SK-N-SH (cell line): ENCODE data around the gene KIF18B. TPM values are rescaled to one million over a fixed set of nuclear protein-coding genes. Genes with fewer than 3 reads are reported as not detected.

Experiments
- CTCF ChIA-PET: fragments of 300-600, 350-600 bp; formaldehyde crosslinking; extraction: SDS; loops from one replicate; lab custom pipeline; 2021; lab: Yijun Ruan, JAX
- POLR2A ChIA-PET: fragments of 350-600 bp; sonication (Branson Sonifier 250); formaldehyde crosslinking; extraction: SDS; loops from one replicate; lab custom pipeline; 2020; ENCODE audit warnings: antibody characterized with exemption, inconsistent platforms; lab: Yijun Ruan, JAX
- DNase-seq: peaks from one replicate; pipeline ENCODE4 v3.0.0; 2012
- H2AFZ ChIP-seq: fragments of 200-600 bp; sonication (generic); 2 replicates; pipeline ENCODE4 v1.8.1; 2016; ENCODE audit warnings: antibody characterized with exemption, mild to moderate bottlenecking, low read depth
- H3F3A ChIP-seq: fragments of 200-600 bp; sonication (generic); replicated peaks from 2 replicates; pipeline ENCODE3; 2016; ENCODE audit warnings: antibody characterized with exemption, mild to moderate bottlenecking; ENCODE audit not compliant: insufficient read depth
- H3K27ac ChIP-seq, 2 experiments: fragments of 200-500 bp in 1 of 2; fragments of 200-600 bp in 1 of 2; sonication (Bioruptor generic) in 1 of 2; sonication (generic), shearing (Covaris generic) in 1 of 2; 2 replicates each; pipeline versions ENCODE4 v1.5.1 to v1.6.1; 2014 to 2016; ENCODE audit warnings: low read depth in 2 of 2, inconsistent platforms in 1 of 2, low read length in 1 of 2, mild to moderate bottlenecking in 1 of 2, mixed read lengths in 1 of 2
- H3K27me3 ChIP-seq: fragments of 200-600 bp; sonication (generic), shearing (Covaris generic); 2 replicates; pipeline ENCODE4 v1.6.1; 2016; ENCODE audit warnings: mixed run types; ENCODE audit not compliant: insufficient read depth
- H3K36me3 ChIP-seq, 2 experiments: fragments of 200-500 bp in 1 of 2; fragments of 200-600 bp in 1 of 2; sonication (Bioruptor generic) in 1 of 2; sonication (generic) in 1 of 2; replicated peaks in 1 of 2; 2 replicates each; pipeline versions ENCODE3 to v1.5.1; 2014 to 2016; ENCODE audit warnings: low read length in 1 of 2, mild to moderate bottlenecking in 1 of 2; ENCODE audit not compliant: insufficient read depth in 2 of 2, control insufficient read depth in 1 of 2
- H3K4me1 ChIP-seq, 2 experiments: fragments of 200-500 bp in 1 of 2; fragments of 200-600 bp in 1 of 2; sonication (Bioruptor generic) in 1 of 2; sonication (generic), shearing (Covaris generic) in 1 of 2; 2 replicates each; pipeline versions ENCODE4 v1.5.1 to v1.6.1; 2014 to 2016; ENCODE audit warnings: low read depth in 1 of 2, low read length in 1 of 2, mixed run types in 1 of 2; ENCODE audit not compliant: insufficient read depth in 2 of 2, control insufficient read depth in 1 of 2
- H3K4me2 ChIP-seq: fragments of 200-600 bp; sonication (generic), shearing (Covaris generic); 2 replicates; pipeline ENCODE4 v1.6.1; 2017; ENCODE audit warnings: mixed run types
- H3K4me3 ChIP-seq, 2 experiments: fragments of 200-500 bp in 1 of 2; fragments of 200-600 bp in 1 of 2; sonication (Bioruptor generic) in 1 of 2; sonication (generic), shearing (Covaris generic) in 1 of 2; 2 replicates each; pipeline versions ENCODE4 v1.5.1 to v1.8.1; 2014 to 2016; ENCODE audit warnings: low read depth in 2 of 2, inconsistent platforms in 1 of 2, low read length in 1 of 2, mild to moderate bottlenecking in 1 of 2, mixed read lengths in 1 of 2, moderate library complexity in 1 of 2
- H3K79me2 ChIP-seq: fragments of 200-600 bp; sonication (generic); 2 replicates; pipeline ENCODE4 v1.8.1; 2017; ENCODE audit warnings: mild to moderate bottlenecking; ENCODE audit not compliant: insufficient read depth
- H3K9ac ChIP-seq: fragments of 200-600 bp; sonication (generic); 2 replicates; pipeline ENCODE4 v1.6.1; 2017; ENCODE audit warnings: mixed run types
- H3K9me2 ChIP-seq: fragments of 200-600 bp; sonication (generic); 2 replicates; pipeline ENCODE4 v1.6.1; 2017; ENCODE audit warnings: mixed run types
- H3K9me3 ChIP-seq: fragments of 200-600 bp; sonication (generic); 2 replicates; pipeline ENCODE4 v1.6.1; 2017; ENCODE audit warnings: mixed run types, mild to moderate bottlenecking, moderate library complexity
- H4K20me1 ChIP-seq: fragments of 200-600 bp; sonication (generic); 2 replicates; pipeline ENCODE4 v1.6.1; 2017; ENCODE audit warnings: mild to moderate bottlenecking, mixed run types; ENCODE audit not compliant: insufficient read depth
- ELF1 ChIP-seq: IDR thresholded peaks from 2 replicates; pipeline ENCODE4 v1.4.0; 2012
- EP300 ChIP-seq, 2 experiments: IDR thresholded peaks; 2 replicates each; pipeline versions ENCODE4 v1.4.0 to v1.6.1; 2012; ENCODE audit warnings: borderline replicate concordance in 1 of 2, low read depth in 1 of 2, low read length in 1 of 2
- FOXJ3 ChIP-seq: sonication (generic); formaldehyde crosslinking; IDR thresholded peaks from 2 replicates; pipeline ENCODE4 v1.5.1; 2020; ENCODE audit warnings: mild to moderate bottlenecking, missing genetic modification reagents
- GATA2 ChIP-seq: sonication (generic); formaldehyde crosslinking; IDR thresholded peaks from 2 replicates; pipeline ENCODE4 v1.5.0; 2020; ENCODE audit warnings: mild to moderate bottlenecking, missing genetic modification reagents
- JUND ChIP-seq: IDR thresholded peaks from 2 replicates; pipeline ENCODE4 v1.4.0; 2012
- MXI1 ChIP-seq: IDR thresholded peaks from 2 replicates; pipeline ENCODE4 v1.6.1; 2012; ENCODE audit warnings: mild to moderate bottlenecking, low read depth, low read length, improper control_type of control experiment
- NFIC ChIP-seq: IDR thresholded peaks from 2 replicates; pipeline ENCODE4 v1.4.0; 2012; ENCODE audit warnings: borderline replicate concordance
- POLR2AphosphoS5 ChIP-seq: IDR thresholded peaks from 2 replicates; pipeline ENCODE4 v1.6.1; 2012; ENCODE audit warnings: low read depth, low read length
- RAD21 ChIP-seq: IDR thresholded peaks from 2 replicates; pipeline ENCODE4 v1.6.1; 2012; ENCODE audit warnings: mild to moderate bottlenecking, low read length
- RCOR1 ChIP-seq: fragments of 150-350 bp; IDR thresholded peaks from 2 replicates; pipeline ENCODE4 v1.6.1; 2017; ENCODE audit warnings: antibody characterized with exemption, low read length
- RXRA ChIP-seq: IDR thresholded peaks from 2 replicates; pipeline ENCODE4 v1.4.0; 2012; ENCODE audit warnings: low read depth, mild to moderate bottlenecking, borderline replicate concordance
- USF2 ChIP-seq: fragments of 150-350 bp; IDR thresholded peaks from 2 replicates; pipeline ENCODE4 v1.6.1; 2017; ENCODE audit warnings: antibody characterized with exemption, low read length, low read depth, borderline replicate concordance
- WGBS: methylation state at CpG from one replicate; pipeline ENCODE4 v1.1.6; 2017; ENCODE audit warnings: low lambda C conversion rate; 5-methylcytosine and 5-hydroxymethylcytosine counted together
- polyA plus RNA-seq, 3 experiments: library from polyadenylated mRNA; depleted of rRNA; stranded (reverse); fragments of >200 nt; gene quantifications; 2 replicates each; pipeline ENCODE4 v1.2.3, GENCODE V29; 2012
- TF ChIP-seq, protein P1 (sequence below): IDR thresholded peaks from 2 replicates; pipeline ENCODE4 v1.6.1; 2012; ENCODE audit warnings: mild to moderate bottlenecking, low read depth, low read length, moderate library complexity
- TF ChIP-seq, protein P2 (sequence below): IDR thresholded peaks from 2 replicates; pipeline ENCODE4 v1.4.0; 2012; ENCODE audit warnings: low read depth, borderline replicate concordance

The KIF18B gene
- polyA plus RNA-seq, 1 of the 3 experiments (the other 2 are of a cell fraction): 14.7 TPM

GRCh38 chr17:44899074-44899782 is 48.3 kb downstream of the KIF18B start, which contains the start of gene EFTUD2 (continued):
- TF ChIP-seq FOXJ3 (CRISPR knock-in tag): no peak
- TF ChIP-seq RXRA: no peak
- TF ChIP-seq JUND: no peak
- no peak; a peak in 1 of 4 replicates for TF ChIP-seq EP300 (IDR thresholded peaks at IDR 0.05; ENCODE audit: borderline replicate concordance in 1 of 2, low read depth in 1 of 2, low read length in 1 of 2)
- TF ChIP-seq RAD21: no peak
- no peak for TF ChIP-seq GATA2 (CRISPR knock-in tag)
- TF ChIP-seq ELF1: peak; percentile 98
- peak; percentile 84 for TF ChIP-seq POLR2AphosphoS5
- TF ChIP-seq, protein P1, sequence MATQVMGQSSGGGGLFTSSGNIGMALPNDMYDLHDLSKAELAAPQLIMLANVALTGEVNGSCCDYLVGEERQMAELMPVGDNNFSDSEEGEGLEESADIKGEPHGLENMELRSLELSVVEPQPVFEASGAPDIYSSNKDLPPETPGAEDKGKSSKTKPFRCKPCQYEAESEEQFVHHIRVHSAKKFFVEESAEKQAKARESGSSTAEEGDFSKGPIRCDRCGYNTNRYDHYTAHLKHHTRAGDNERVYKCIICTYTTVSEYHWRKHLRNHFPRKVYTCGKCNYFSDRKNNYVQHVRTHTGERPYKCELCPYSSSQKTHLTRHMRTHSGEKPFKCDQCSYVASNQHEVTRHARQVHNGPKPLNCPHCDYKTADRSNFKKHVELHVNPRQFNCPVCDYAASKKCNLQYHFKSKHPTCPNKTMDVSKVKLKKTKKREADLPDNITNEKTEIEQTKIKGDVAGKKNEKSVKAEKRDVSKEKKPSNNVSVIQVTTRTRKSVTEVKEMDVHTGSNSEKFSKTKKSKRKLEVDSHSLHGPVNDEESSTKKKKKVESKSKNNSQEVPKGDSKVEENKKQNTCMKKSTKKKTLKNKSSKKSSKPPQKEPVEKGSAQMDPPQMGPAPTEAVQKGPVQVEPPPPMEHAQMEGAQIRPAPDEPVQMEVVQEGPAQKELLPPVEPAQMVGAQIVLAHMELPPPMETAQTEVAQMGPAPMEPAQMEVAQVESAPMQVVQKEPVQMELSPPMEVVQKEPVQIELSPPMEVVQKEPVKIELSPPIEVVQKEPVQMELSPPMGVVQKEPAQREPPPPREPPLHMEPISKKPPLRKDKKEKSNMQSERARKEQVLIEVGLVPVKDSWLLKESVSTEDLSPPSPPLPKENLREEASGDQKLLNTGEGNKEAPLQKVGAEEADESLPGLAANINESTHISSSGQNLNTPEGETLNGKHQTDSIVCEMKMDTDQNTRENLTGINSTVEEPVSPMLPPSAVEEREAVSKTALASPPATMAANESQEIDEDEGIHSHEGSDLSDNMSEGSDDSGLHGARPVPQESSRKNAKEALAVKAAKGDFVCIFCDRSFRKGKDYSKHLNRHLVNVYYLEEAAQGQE: no peak
- TF ChIP-seq, protein P2, sequence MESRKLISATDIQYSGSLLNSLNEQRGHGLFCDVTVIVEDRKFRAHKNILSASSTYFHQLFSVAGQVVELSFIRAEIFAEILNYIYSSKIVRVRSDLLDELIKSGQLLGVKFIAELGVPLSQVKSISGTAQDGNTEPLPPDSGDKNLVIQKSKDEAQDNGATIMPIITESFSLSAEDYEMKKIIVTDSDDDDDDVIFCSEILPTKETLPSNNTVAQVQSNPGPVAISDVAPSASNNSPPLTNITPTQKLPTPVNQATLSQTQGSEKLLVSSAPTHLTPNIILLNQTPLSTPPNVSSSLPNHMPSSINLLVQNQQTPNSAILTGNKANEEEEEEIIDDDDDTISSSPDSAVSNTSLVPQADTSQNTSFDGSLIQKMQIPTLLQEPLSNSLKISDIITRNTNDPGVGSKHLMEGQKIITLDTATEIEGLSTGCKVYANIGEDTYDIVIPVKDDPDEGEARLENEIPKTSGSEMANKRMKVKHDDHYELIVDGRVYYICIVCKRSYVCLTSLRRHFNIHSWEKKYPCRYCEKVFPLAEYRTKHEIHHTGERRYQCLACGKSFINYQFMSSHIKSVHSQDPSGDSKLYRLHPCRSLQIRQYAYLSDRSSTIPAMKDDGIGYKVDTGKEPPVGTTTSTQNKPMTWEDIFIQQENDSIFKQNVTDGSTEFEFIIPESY: no peak
- TF ChIP-seq RCOR1: no peak
- TF ChIP-seq NFIC: no peak
- peak; percentile 94 for TF ChIP-seq MXI1

GRCh38 chr17:44898768-44899073 is 48.9 kb downstream of the KIF18B start:
- H2AFZ ChIP-seq: peak overlapping the region; percentile 66
- H3K9me3 ChIP-seq: no peaks in the 10 kb centered on the region
- TF ChIP-seq USF2: no peak
- no peak for TF ChIP-seq JUND
- CTCF ChIA-PET: interaction anchor here (1.0 to 6.8 kb wide), 15 partner anchors 9 to 237 kb away, joined by 3 to 38 read pairs (median 4); partner anchors contain the start of genes ACBD4 and PLCD3
- H3K36me3 ChIP-seq: peaks cover 8 to 26% of the 10 kb centered on the region in 2 experiments
- peak overlapping the region; percentile 91 for H3K4me2 ChIP-seq
- H3K79me2 ChIP-seq: peaks cover 55% of the 10 kb centered on the region
- under 1% methylated on average over 7 of the region's 7 CpGs for WGBS
- H4K20me1 ChIP-seq: 0 out of 2 replicates have a peak, but pooled peaks cover 4% of the 10 kb centered on the region
- no peaks in the 10 kb centered on the region for H3K27me3 ChIP-seq
- peak overlapping the region; percentile 92 to 97 for H3K4me3 ChIP-seq
- POLR2A ChIA-PET: interaction anchor here (1.2 to 1.3 kb wide), 2 partner anchors 14 to 121 kb away, joined by 3 to 4 read pairs; no protein-coding TSS in a partner anchor
- H3K9ac ChIP-seq: peak overlapping the region; percentile 98
- no peak for DNase-seq
- no peaks in the 10 kb centered on the region for H3K9me2 ChIP-seq
- peaks cover 26% of the 10 kb centered on the region for H3F3A ChIP-seq
- H3K4me1 ChIP-seq: peaks cover 6 to 23% of the 10 kb centered on the region in 2 experiments; a peak in 3 of 4 replicates
- H3K27ac ChIP-seq: peak overlapping the region; percentile 94 to 99
